ENCODE measurements around the gene ZNF19. TPM values are rescaled to one million over a fixed set of nuclear protein-coding genes. Genes with fewer than 3 reads are reported as not detected.

Gene ZNF19
- total and polyA plus RNA-seq, 2 donors (not counting 3 experiments of a cell fraction or from before 2014, with no cell fraction given): 0.98 to 2.6 TPM

DNA sequence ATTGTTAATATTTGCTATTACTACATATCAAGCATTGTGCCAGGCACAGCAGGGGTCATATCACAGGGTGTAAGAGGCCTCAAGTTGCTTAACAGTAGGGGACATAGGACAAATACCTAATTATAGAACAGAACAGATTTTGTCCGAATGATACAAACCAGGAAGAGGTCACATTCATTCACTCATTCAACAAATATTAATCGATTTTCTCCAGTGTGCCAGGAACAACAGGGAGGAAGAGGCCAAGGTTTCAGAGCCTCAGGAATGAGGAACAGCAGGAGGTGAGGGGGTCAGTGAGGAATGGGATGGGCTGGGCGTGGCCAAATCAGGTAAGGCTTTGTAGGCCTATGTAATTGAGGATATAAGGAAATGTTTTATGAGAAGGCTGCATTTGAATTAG lies 25.9 kb upstream of the ZNF19 start:
- Histone ChIP-seq H3K27me3 (ENCODE audit: control insufficient read depth in 2 of 2, insufficient read depth in 2 of 2, low read length in 2 of 2) (no peaks in the 10 kb centered on the region), H3K4me2 (ENCODE audit: insufficient read depth, low read length) (no peak overlapping the region), H3K4me1 (ENCODE audit: control insufficient read depth, extremely low read depth, insufficient read depth, low read length) (peaks cover 5% of the 10 kb centered on the region), H2AFZ (ENCODE audit: low read depth, low read length) (no peak overlapping the region), H3K4me3 (replicated peaks in 1 of 3; ENCODE audit: insufficient read depth in 1 of 3, low read depth in 1 of 3, low read length in 3 of 3) (no peak overlapping the region), H3K9me3 (replicated peaks; ENCODE audit: control insufficient read depth, insufficient read depth, low read length) (no peaks in the 10 kb centered on the region), H3K79me2 (ENCODE audit: control insufficient read depth, insufficient read depth, low read length) (no peaks in the 10 kb centered on the region), H4K20me1 (replicated peaks; ENCODE audit: control insufficient read depth, extremely low read depth, insufficient read depth, low read length) (no peaks in the 10 kb centered on the region), H3K9ac (replicated peaks; ENCODE audit: extremely low read depth, insufficient read depth, low read length) (no peak overlapping the region), H3K9me1 (replicated peaks; ENCODE audit: control insufficient read depth, extremely low read depth, insufficient read depth, low read length) (no peaks in the 10 kb centered on the region), H3K27ac (ENCODE audit: insufficient read depth, low read depth, low read length) (no peak overlapping the region), H3K36me3 (ENCODE audit: control insufficient read depth in 2 of 2, extremely low read depth in 1 of 2, insufficient read depth in 2 of 2, low read length in 2 of 2) (no peaks in the 10 kb centered on the region)
- ChIA-PET CTCF (no interaction called here), POLR2A (no interaction called here)
- intact Hi-C loops (cut with micrococcal nuclease) (no loop called here), dilution Hi-C loops (cut with MboI; ENCODE audit: extremely low pct_ligation_motif_present, low sequenced_read_pairs) (no loop called here)
- no TSS peak for BruUV-seq (replicated peaks)
- TF ChIP-seq JUN (IDR thresholded peaks at IDR 0.05; ENCODE audit: borderline replicate concordance, insufficient read depth, insufficient read length, low read depth) (no peak), GATA2 (IDR thresholded peaks at IDR 0.05; ENCODE audit: insufficient read depth, insufficient read length, low read depth, low read length) (no peak), EZH2 (IDR thresholded peaks at IDR 0.05; ENCODE audit: borderline replicate concordance, low read depth, low read length, severe bottlenecking) (no peak), FOS (IDR thresholded peaks at IDR 0.05; ENCODE audit: borderline replicate concordance, insufficient read depth, low read length) (no peak), POLR2AphosphoS5 (IDR thresholded peaks at IDR 0.05; ENCODE audit: insufficient read depth, low read depth, low read length) (no peak)
- no peak for DNase-seq (ENCODE audit: low read depth, low spot score)
- no peak for FAIRE-seq

DNA sequence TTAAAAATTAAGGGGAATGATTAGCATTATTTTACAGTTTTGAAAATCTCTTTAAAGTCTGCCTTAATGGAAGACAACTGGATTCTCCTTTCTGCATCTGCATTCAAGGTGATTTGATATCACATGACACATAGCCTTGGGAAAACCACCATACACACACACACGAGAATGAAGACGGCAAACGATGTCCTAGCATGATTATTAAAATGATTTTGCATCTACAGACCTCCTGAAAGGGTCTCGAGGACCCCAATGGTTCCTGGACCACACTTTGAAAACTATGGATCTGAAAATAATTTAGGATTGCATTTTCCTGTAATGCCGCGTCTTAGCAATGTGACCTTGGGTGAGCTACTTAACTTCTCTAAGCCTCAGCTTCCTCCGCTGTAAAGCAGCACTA lies 25.4 kb upstream of the ZNF19 start:
- Histone ChIP-seq H3K27ac (ENCODE audit: insufficient read depth, low read depth, low read length) (no peak overlapping the region), H3K4me2 (ENCODE audit: insufficient read depth, low read length) (no peak overlapping the region), H3K9ac (replicated peaks; ENCODE audit: extremely low read depth, insufficient read depth, low read length) (no peak overlapping the region), H3K9me3 (replicated peaks; ENCODE audit: control insufficient read depth, insufficient read depth, low read length) (no peaks in the 10 kb centered on the region), H3K79me2 (ENCODE audit: control insufficient read depth, insufficient read depth, low read length) (no peaks in the 10 kb centered on the region), H2AFZ (ENCODE audit: low read depth, low read length) (no peak overlapping the region), H3K4me3 (replicated peaks in 1 of 3; ENCODE audit: insufficient read depth in 1 of 3, low read depth in 1 of 3, low read length in 3 of 3) (no peak overlapping the region), H4K20me1 (replicated peaks; ENCODE audit: control insufficient read depth, extremely low read depth, insufficient read depth, low read length) (no peaks in the 10 kb centered on the region), H3K36me3 (ENCODE audit: control insufficient read depth in 2 of 2, extremely low read depth in 1 of 2, insufficient read depth in 2 of 2, low read length in 2 of 2) (no peaks in the 10 kb centered on the region), H3K27me3 (ENCODE audit: control insufficient read depth in 2 of 2, insufficient read depth in 2 of 2, low read length in 2 of 2) (no peaks in the 10 kb centered on the region), H3K4me1 (ENCODE audit: control insufficient read depth, extremely low read depth, insufficient read depth, low read length) (peaks cover 5% of the 10 kb centered on the region), H3K9me1 (replicated peaks; ENCODE audit: control insufficient read depth, extremely low read depth, insufficient read depth, low read length) (no peaks in the 10 kb centered on the region)
- BruUV-seq (replicated peaks): no TSS peak
- FAIRE-seq (no peak), DNase-seq (ENCODE audit: low read depth, low spot score) (no peak)
- dilution Hi-C loops (cut with MboI; ENCODE audit: extremely low pct_ligation_motif_present, low sequenced_read_pairs): no loop called here
- TF ChIP-seq FOS (IDR thresholded peaks at IDR 0.05; ENCODE audit: borderline replicate concordance, insufficient read depth, low read length): no peak
- TF ChIP-seq MYC (IDR thresholded peaks at IDR 0.05; ENCODE audit: low read depth, low read length): no peak
- no peak for TF ChIP-seq GATA2 (IDR thresholded peaks at IDR 0.05; ENCODE audit: insufficient read depth, insufficient read length, low read depth, low read length)
- no peak for TF ChIP-seq EZH2 (IDR thresholded peaks at IDR 0.05; ENCODE audit: borderline replicate concordance, low read depth, low read length, severe bottlenecking)
- TF ChIP-seq, protein P1, sequence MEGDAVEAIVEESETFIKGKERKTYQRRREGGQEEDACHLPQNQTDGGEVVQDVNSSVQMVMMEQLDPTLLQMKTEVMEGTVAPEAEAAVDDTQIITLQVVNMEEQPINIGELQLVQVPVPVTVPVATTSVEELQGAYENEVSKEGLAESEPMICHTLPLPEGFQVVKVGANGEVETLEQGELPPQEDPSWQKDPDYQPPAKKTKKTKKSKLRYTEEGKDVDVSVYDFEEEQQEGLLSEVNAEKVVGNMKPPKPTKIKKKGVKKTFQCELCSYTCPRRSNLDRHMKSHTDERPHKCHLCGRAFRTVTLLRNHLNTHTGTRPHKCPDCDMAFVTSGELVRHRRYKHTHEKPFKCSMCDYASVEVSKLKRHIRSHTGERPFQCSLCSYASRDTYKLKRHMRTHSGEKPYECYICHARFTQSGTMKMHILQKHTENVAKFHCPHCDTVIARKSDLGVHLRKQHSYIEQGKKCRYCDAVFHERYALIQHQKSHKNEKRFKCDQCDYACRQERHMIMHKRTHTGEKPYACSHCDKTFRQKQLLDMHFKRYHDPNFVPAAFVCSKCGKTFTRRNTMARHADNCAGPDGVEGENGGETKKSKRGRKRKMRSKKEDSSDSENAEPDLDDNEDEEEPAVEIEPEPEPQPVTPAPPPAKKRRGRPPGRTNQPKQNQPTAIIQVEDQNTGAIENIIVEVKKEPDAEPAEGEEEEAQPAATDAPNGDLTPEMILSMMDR (IDR thresholded peaks at IDR 0.05; ENCODE audit: extremely low read depth in 1 of 2, insufficient read depth in 1 of 2, low read depth in 1 of 2, low read length in 2 of 2): no peak
- no peak for TF ChIP-seq JUN (IDR thresholded peaks at IDR 0.05; ENCODE audit: borderline replicate concordance, insufficient read depth, insufficient read length, low read depth)
- no peak for TF ChIP-seq POLR2A (IDR thresholded peaks at IDR 0.05; ENCODE audit: low read depth, low read length)
- no peak for TF ChIP-seq POLR2AphosphoS5 (IDR thresholded peaks at IDR 0.05; ENCODE audit: insufficient read depth, low read depth, low read length)
- TF ChIP-seq, protein P2, sequence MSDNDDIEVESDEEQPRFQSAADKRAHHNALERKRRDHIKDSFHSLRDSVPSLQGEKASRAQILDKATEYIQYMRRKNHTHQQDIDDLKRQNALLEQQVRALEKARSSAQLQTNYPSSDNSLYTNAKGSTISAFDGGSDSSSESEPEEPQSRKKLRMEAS (IDR thresholded peaks at IDR 0.05; ENCODE audit: insufficient read depth, insufficient read length): no peak
- intact Hi-C loops (cut with micrococcal nuclease): no loop called here
- CTCF ChIA-PET: interaction anchor here (1.2 kb wide), 1 partner anchor 15 kb away, joined by 6 read pairs; no protein-coding TSS in a partner anchor
- POLR2A ChIA-PET: no interaction called here

Measured in endothelial cell of umbilical vein (primary cell).